ENCODE measurements around the gene LNP1. TPM values are rescaled to one million over a fixed set of nuclear protein-coding genes. Genes with fewer than 3 reads are reported as not detected.

The LNP1 gene
- total RNA-seq, 1 donor from 2014 or later, result 2.7 TPM

DNA sequence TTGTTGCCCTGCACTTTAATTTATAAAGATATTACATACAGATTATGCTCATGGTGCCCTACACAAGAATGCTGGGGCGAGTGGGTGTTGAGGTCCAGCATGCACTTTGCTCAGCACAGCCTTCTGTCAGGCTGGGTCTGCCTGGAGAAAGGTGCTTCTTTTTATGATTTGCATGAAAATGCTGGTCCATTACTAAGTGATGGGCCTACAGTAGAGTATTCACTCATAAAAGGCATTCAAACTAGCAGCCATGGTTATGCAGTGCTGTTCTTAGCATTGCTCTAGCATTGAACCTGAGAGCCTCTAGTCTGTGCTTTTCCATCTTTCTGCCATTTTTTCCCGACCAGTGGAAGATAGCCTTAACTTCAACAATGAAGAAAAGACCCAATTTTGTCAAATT is 12.3 kb downstream of the LNP1 start:
- no peak overlapping the region for H3K4me3 Mint-ChIP-seq (ENCODE audit: low read depth)
- H3K27me3 Mint-ChIP-seq, result no peaks in the 10 kb centered on the region
- peaks cover 9% of the 10 kb centered on the region for H3K36me3 Mint-ChIP-seq (ENCODE audit: insufficient read depth)
- H3K9me3 Mint-ChIP-seq (ENCODE audit: low read depth), result no peaks in the 10 kb centered on the region
- TF ChIP-seq, protein P1, sequence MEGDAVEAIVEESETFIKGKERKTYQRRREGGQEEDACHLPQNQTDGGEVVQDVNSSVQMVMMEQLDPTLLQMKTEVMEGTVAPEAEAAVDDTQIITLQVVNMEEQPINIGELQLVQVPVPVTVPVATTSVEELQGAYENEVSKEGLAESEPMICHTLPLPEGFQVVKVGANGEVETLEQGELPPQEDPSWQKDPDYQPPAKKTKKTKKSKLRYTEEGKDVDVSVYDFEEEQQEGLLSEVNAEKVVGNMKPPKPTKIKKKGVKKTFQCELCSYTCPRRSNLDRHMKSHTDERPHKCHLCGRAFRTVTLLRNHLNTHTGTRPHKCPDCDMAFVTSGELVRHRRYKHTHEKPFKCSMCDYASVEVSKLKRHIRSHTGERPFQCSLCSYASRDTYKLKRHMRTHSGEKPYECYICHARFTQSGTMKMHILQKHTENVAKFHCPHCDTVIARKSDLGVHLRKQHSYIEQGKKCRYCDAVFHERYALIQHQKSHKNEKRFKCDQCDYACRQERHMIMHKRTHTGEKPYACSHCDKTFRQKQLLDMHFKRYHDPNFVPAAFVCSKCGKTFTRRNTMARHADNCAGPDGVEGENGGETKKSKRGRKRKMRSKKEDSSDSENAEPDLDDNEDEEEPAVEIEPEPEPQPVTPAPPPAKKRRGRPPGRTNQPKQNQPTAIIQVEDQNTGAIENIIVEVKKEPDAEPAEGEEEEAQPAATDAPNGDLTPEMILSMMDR (IDR thresholded peaks at IDR 0.05; ENCODE audit: unreplicated experiment), result no peak
- H3K4me1 Mint-ChIP-seq (ENCODE audit: low read depth), result no peaks in the 10 kb centered on the region
- no peak overlapping the region for H3K27ac Mint-ChIP-seq
- no peak for DNase-seq (ENCODE audit: low spot score, unreplicated experiment)

DNA sequence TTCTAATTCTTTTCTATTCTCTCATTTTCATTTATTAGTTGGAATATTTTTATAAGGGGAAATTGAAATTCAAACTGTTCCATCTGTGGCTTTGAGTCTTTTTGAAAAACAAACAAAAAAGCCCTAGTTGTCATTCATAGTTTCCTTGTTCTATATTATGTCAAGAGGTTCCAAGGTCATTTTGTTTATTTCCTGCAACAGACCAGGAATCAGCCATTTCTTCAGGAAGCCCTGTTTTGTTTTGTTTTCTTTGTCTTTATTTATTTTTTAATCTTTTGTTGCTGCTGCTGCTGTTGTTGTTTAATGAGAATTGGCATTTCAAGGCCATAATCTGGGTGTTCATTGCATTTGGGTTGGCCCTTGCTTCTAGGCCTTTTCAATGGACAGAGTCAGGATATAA is 14.8 kb downstream of the LNP1 start:
- Mint-ChIP-seq H3K4me3 (ENCODE audit: low read depth) (no peak overlapping the region), H3K27ac (no peak overlapping the region), H3K4me1 (ENCODE audit: low read depth) (no peaks in the 10 kb centered on the region), H3K9me3 (ENCODE audit: low read depth) (no peaks in the 10 kb centered on the region), H3K36me3 (ENCODE audit: insufficient read depth) (peaks cover 4% of the 10 kb centered on the region), H3K27me3 (no peaks in the 10 kb centered on the region)
- TF ChIP-seq, protein P1 (IDR thresholded peaks at IDR 0.05; ENCODE audit: unreplicated experiment), result no peak
- no peak for DNase-seq (ENCODE audit: low spot score, unreplicated experiment)

DNA sequence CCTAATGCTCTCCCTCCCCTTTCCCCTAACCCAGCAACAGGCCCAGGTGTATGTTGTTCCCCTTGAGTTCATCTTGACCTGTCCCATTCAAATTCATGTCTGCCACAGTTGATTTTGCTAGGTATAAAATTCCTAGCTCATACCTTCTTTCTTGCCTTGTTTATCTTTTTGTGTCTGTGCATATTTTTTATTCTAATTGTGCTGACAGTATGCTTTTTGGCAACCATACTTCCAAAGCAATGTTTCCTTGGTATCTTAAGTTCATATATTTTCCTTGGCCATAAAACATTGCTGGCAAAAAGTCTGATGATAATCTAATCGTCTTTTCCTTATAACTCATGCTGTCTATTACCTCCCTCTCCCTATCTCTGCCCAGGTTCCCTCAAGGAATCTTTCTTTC is 15.5 kb downstream of the LNP1 start:
- Mint-ChIP-seq H3K36me3 (ENCODE audit: insufficient read depth) (peaks cover 3% of the 10 kb centered on the region), H3K9me3 (ENCODE audit: low read depth) (no peaks in the 10 kb centered on the region), H3K4me3 (ENCODE audit: low read depth) (no peak overlapping the region), H3K27ac (no peak overlapping the region), H3K27me3 (no peaks in the 10 kb centered on the region), H3K4me1 (ENCODE audit: low read depth) (no peaks in the 10 kb centered on the region)
- DNase-seq (ENCODE audit: low spot score, unreplicated experiment), result no peak
- TF ChIP-seq, protein P1 (IDR thresholded peaks at IDR 0.05; ENCODE audit: unreplicated experiment), result no peak

DNA sequence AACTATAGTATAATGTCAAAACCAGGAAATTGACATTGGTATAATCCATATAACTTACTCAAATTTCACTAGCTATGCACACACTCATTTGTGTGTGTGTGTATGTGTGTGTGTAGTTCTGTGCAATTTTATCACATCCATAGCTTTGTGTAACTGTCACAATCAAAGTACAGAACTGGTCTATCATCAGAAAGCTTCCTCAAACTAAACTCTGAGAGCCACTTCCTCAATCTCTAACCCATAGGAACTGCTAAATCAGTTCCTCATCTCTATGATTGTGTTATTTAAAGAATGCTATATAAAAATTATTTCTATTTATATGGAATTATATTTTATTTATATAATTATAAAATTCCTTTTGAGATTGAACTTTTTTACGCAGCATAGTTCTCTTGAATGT is 18.1 kb downstream of the LNP1 start:
- Mint-ChIP-seq H3K4me3 (ENCODE audit: low read depth) (no peak overlapping the region), H3K36me3 (ENCODE audit: insufficient read depth) (no peaks in the 10 kb centered on the region), H3K9me3 (ENCODE audit: low read depth) (no peaks in the 10 kb centered on the region), H3K4me1 (ENCODE audit: low read depth) (no peaks in the 10 kb centered on the region), H3K27ac (no peak overlapping the region), H3K27me3 (no peaks in the 10 kb centered on the region)
- TF ChIP-seq, protein P1 (IDR thresholded peaks at IDR 0.05; ENCODE audit: unreplicated experiment), result no peak
- DNase-seq (ENCODE audit: low spot score, unreplicated experiment), result no peak

DNA sequence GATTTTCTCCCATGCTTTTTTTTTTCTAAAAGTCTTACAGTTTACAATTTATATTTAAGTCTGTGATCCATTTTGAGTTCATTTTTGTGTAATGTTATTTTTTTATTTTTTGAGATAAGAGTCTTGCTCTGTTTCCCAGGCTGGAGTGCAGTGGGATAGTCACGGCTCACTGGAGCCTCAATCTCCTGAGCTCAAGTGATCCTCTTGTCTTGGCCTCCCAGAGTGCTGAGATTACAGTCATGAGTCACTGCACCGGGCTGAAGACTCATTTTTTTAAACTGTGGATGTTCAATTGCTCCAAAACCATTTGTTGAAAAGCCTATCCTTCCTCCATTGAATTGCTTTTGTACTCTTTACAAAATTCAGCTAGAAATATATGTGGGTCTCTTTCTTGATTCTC is 19.5 kb downstream of the LNP1 start:
- Mint-ChIP-seq H3K27ac (no peak overlapping the region), H3K27me3 (no peaks in the 10 kb centered on the region), H3K4me1 (ENCODE audit: low read depth) (peaks cover under 1% of the 10 kb centered on the region), H3K36me3 (ENCODE audit: insufficient read depth) (no peaks in the 10 kb centered on the region), H3K9me3 (ENCODE audit: low read depth) (no peaks in the 10 kb centered on the region), H3K4me3 (ENCODE audit: low read depth) (no peak overlapping the region)
- TF ChIP-seq, protein P1 (IDR thresholded peaks at IDR 0.05; ENCODE audit: unreplicated experiment), result no peak
- DNase-seq (ENCODE audit: low spot score, unreplicated experiment), result no peak
